ENCODE results near the gene MEG3.

MEG3 gene

DNA sequence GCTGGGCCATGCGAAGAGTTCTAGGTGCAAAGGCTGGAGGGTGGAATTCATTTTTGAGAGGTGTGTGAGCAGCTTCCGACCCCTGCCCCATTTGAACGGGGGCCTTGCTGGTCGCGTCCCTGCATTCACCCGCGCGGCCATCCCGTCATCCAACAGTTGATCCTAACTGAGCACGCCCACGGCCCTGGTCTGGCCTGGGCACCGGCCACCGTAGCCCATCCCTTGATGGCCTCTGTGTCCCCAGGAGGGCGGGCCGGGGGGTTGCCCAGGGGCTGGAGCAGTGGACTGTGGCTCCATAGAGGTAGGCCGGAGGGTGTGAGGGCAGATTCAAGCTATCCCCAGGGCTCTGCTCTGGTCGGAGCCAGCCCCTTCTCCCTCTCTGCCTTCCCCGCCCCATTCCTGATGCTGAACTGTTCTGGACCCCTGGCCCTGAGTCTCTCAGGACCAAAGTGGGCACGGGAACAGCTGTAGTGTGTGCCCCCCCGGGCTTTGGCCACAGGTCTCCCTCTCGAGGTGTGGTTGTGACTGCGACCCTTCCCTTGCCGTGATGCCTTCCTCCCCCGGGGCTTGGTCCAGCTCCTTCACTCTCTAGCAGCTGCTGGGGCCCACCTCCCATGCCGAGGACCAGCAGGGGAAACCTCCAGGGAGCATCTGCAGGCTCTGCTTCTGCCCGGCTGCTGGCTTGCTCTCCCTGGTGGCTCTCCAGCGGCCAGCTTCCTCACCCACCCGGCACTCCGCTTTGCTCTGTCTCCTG is 9.1 kb downstream of the MEG3 start:
- no peak for DNase-seq

DNA sequence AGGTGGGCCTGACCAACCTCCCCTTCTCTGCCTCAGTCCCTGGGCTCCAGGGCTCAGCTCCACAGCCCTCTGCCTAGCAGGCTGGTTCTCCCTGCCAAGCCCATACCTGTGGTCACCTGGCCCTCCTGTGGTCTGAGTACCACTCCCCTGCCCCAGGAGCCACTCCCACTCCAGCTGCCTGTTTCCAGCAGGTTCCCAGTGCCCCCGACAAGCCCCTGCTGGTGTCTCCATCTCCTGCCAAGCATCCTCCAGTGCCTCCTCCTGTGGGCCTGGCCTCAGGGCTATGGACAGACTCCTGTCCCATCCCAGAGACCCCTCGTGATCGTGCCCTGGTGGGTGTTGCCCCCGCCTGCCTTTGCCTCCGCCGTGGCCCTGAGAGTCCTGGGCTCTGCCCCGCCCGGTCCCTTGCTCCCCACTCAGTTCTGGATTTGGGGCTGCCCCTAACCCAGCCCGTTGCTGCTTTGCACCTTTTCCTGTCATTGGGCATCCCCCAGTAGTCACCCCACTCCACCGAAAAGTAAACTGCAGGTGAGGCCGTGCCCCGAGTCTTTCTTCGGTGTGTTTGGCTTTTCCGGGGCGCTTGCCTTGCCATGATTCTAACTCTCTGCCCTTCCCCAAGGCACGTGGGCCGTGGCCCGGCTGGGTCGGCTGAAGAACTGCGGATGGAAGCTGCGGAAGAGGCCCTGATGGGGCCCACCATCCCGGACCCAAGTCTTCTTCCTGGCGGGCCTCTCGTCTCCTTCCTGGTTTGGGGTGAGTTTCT is 9.8 kb downstream of the MEG3 start:
- no peak for DNase-seq

DNA sequence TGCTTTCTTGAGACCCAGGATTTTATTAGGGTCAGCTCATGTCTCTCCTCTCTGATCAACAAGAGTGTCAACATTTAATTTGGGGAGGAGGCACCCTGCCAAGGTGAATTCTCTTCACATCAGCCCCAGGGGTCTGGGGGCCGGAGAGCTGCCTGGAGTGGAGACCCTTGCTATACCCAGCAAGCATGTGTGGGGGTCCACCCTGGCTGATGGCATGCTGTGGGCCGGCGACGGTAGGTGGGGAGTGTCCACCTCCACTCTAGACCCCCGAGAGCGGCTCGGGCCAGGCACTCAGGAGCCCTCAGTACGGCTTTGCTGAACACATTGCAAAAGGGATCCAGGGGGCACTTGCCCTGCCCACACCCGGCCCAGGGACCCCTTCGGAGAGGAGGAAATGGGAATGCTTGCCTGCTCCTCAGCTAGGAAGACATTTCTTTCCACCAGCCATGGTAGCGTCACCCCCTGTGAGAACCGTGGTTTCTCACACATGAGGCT is 10.4 kb downstream of the MEG3 start:
- DNase-seq, result no peak

DNA sequence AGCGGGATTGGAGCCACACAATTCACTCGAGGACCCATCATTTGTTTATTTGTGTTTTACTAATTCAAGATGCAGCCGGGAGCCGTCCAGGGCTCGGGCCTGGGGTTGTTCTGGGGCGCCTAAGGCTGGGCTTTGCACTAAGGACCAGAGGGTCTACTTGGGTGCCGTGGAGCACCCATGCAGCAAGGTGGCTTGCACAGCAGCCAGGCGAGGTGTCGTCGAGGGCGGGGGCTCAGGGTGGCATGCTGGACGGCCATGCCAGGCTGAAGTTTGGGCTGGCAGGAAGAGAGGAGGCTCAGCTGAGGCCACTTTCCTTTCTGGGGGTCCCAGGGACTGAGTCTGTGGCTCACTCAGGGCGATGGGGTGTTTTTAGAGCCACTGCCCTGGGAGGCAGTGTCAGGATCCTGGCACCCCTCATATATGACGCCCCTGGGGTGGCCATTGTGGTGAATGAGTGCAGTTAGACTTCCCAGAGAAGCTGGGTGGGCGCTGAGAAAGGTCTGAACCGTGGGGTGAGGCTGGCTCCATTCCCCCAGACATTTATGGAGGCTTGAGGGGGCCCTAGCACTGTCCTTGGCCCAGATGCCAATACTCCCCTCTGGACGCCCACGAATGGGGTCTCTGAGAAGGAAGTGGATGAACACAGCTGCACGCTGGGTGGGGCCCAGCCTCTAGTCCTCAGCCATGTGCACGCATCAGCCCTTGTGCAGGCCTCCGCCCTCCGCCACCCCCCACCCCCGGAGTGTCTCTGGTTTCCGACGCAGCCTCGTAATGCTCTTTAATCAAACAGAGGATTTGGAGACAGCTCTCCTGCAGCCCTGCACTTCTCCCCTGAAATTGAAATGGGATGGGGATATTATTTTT is 11.3 kb downstream of the MEG3 start:
- DNase-seq, result no peak

DNA sequence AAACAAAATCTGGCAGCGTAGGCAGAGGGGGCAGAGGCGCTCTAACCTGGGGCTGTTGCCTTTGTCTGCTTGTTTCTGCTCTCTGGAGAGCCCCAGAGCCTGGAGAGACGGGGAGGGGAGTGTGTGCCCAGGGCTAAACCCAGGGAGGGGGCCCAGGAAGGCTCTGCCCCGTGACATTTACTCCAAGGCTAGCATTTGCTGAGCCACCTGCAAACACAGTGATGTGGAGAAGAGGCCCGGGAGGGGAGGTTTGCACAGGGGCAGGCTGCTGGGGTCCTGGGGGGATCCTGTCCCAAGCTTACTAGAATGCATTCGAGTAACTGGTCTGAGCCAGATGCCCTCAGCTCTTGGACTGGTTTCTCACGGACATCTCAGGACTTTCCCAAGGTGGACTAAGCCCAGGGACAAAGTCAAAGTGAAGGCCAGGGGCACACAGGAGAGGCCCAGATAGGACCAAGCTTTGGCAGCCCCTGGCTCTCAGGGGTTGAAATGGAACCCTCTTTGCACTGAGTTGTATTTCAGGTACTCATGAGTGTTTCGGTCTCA is 12.0 kb downstream of the MEG3 start:
- DNase-seq, result no peak

DNA sequence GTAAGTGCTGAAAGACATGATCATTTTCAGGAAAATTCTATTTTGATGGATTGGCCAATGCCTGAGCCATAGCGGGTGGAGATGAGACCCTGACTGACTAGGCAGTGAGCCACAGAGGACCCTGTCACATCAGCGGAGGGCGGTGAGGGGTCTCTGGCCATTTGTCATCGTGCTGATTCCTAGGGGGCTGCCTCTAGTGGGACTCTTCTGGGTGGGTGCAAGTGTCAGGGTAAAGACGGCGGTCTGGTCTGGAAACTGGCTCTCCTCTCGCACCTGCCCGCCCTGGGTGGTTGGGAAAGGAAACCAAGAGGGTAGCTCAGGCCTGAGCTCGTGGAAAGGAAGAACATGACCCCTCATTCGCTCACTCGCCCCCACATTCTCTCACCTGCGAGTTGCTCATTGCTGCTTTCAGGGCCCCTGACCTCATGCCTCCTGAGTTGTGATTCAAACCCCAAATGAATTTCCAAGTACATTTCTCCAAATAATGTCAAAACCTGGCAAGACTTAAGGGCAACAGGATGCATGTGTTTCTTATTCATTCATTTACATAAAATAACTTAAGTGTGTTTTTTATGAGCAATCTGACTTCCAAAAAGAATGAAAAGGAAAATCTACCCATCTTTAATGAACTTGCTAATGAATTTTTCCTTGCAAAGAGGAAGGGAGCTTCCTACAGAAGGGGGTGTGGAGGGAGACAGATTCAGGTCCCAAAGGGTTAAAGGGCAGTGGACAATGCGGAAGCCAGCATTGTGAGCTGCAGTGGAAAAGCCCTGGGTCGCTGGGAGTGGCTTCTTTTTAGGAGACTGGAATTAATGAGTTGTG is 12.8 kb downstream of the MEG3 start:
- DNase-seq, result no peak

DNA sequence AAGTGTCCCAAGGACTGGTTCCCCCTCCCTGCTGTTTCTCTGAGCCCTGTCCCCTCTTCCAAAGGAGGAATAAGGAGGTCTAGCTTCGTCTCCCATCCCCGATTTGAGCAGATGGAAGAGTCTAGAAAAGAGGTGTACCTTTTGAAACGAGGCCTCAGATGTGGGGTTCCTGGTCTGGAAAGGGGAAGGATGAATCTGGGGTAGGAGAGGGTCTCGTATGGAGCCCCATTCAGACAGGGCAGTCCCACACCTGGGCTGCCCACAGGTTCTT is 13.3 kb downstream of the MEG3 start:
- DNase-seq, result no peak

DNA sequence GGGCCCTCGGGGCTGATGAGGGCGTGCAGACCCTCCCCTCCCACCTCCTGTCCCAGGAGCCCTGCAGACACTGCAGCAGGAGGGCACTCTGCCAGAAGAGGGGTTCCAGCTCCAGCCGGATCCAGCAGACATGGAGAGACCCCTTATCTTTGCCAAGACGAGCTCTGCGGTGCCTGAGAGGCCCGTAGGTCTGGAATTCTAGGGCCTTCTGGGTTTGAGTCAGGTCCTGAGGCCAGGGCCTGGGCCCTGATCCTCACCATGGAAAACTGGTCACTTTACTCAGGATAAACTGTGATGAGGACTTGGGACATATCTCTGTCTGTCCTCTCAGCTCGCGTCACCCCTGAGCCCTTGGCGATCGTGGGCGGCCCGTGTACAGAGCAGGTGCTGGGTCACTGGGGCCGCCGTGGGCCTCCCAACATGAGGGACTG is 13.8 kb downstream of the MEG3 start:
- DNase-seq, result no peak

DNA sequence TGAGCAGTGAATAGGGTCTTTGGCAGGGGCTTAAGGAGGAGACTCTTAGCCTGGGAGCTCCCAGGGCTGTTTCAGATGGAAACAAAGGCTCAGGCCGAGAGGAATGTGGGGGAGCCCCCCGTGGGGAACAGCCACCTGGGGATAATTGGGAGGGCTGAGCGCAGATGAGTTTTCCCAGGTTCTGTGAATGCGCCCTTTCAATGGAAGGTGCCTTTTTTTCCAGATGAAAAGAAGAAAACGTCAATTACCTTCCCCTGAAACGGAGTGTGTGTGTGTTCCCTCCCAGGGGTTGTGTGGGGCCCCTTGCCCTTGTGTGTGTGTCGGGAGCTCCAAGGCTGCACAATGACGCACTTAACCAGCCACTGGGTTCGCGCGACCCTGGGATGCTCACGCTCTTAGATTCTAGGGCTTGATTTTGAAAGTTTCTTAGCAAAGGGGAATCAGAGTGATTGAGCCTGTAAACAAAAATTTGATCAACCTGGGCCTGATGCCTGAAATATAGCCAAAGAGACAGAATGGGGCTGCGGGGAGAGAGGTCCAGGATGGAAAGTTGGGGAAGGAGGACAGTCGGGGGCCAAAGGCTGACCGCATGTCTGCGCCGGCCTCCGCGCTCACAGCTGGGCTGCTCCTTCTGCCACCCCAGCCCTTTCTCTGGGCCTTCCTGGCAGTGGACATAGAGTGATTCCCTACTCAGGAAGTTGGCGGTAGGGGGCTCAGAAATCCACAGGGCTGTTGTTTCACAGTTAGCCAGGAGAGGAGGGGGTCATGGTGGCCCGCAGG is 14.6 kb downstream of the MEG3 start:
- DNase-seq, result no peak

DNA sequence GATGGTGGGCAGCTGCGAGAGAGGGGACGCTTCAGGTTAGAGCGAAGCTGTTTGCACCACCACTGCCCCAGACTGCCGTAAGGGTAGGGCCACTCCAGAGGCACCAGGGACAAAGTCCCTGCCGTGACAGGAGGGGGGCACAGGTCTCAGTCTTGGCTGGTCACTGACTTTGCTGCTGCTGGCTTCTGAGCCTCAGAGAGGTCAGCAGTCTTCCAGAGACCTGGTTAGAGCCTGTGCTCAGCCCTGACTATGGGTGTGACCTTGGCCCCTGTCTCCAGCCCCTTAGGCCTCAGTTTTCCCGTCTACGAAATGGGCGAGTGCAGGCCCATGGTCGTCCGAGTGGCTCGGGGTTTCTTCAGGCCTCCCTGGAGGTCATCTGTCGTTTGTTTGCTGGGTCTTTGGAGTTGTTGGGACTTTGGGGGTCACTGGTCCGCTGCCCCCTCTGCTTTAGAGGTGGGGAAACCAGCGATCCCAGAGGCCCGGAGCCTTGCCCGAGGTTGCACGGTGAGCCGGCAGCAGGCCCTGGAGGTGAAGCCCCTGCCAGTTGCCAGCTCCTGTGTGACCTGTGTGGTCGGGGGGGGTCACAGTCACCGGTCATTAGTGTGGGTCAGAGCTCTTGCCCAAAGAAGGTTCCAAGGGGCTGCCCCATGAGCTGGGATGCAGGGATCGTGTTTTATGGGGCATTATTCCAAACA is 15.3 kb downstream of the MEG3 start:
- no peak for DNase-seq

DNA sequence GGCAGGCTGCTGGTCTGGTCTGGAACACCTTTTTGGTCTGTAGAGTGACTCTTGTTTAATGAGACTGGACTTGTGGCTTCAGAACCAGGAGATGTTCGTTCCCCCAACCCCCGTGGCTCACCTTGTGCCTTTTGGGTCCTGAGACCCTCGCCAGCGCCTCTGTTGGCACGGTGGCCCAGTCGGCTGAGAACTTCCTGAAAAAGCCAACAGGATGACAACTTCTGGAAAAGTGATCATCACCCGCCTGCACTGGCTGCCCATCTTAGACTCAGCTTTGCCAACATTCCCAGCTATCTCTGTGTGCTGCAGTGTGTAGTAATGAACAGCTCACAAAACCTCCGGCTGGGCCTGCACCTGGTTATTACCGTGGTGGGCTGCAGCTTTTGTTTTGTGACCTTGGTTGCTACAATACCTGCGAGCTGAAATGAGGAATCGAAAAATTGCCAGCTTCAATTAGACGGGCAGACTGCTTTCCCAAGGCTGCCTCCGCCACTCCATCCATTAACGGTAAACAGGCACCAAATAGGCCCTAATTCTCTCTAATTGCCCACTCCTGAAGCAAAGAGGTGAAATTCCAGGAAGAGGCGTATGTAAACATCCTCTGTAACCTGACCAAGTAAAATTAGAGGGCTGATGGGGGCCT is 16.0 kb downstream of the MEG3 start:
- no peak for DNase-seq

DNA sequence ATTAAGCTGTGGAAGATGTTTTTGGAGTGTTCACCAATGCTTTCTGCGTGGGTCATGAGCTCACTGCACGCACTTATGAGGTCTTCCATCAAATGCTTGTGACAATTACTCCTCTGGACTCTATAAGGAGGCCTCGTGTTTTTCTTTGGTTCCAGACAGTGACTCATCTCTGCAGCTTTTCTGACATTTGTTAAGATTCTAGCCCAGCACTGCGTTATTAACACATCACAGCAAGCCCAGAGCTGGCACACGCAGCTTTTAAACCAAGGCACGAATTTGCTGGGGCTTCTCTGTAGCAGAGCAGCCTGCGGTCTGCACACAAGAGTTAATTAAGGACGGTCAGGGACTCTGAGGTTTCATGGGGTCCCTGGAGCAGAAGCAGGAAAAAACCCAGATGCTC is 16.9 kb downstream of the MEG3 start:
- no peak for DNase-seq

DNA sequence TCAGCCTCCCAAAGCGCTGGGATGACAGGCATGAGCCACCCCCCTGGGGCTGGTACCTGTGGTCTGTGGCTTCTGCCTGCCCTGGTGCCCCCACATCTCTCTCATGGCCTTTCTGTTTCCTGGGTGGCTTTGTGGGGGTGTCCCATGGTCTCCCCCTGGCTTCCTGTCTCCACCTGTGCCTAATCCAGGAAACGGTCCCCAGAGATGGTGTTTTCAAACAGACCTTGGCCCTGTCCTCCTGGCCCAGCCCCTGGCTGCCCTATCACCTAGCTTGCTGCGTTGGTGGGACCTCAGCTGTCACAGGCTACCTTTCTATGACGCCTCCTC is 18.1 kb downstream of the MEG3 start:
- DNase-seq, result no peak

DNA sequence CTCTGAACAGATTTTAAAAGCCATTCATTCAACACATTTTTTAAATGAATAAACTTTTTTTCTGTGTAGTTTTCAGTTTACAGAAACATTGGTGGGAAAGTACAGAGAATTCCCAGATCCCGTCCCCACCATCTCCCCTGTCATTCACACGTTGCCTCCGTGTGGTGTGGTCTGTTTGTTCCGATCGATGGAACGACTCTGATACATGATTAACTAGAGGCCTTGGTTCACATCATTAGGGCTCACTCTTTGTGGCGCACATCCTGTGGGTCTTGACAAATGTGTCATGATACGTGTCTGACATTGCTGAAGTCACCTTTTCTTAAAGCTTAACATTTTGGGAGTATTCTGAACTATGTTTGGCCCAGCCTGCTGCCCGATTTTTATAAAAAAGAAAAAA is 18.5 kb downstream of the MEG3 start:
- no peak for DNase-seq

DNA sequence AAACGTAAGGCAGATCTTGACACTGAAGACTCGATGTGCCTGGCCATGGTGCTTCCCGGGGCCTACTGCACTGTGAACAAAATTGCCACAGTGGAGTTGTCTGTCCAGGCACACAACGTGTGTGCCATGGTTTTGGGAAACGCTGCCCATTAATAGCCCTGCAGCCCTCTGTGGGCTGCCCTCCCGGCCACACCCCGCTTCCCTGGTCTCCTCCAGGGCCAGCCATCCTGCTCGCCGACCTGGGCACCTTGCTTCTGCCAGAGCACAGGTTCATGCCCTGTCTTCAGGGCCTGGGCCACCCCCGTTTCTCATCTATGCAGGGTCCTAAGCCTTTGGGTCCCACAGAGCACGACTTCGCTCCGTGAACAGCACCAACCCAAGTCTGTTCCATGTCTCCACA is 18.9 kb downstream of the MEG3 start:
- no peak for DNase-seq

DNA sequence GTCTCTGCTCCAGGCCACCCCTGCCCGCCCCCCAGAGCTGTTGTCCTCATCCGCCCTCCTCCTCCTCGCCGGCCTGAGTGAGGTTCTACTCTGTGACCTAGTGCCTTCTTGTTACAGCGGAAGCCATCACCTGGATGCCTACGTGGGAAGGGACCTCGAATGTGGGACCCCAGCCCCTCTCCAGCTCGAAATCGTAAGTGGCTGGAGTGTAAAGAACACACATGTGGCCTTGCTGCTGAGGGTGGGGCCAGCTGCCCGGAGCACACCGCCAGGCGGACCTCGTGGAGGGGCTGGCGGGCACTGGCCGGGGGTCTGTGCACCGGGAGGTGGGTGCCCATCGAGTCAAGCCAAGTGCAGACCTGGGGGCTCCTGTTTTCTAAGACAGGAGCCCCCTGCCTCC is 19.4 kb downstream of the MEG3 start:
- DNase-seq, result no peak

DNA sequence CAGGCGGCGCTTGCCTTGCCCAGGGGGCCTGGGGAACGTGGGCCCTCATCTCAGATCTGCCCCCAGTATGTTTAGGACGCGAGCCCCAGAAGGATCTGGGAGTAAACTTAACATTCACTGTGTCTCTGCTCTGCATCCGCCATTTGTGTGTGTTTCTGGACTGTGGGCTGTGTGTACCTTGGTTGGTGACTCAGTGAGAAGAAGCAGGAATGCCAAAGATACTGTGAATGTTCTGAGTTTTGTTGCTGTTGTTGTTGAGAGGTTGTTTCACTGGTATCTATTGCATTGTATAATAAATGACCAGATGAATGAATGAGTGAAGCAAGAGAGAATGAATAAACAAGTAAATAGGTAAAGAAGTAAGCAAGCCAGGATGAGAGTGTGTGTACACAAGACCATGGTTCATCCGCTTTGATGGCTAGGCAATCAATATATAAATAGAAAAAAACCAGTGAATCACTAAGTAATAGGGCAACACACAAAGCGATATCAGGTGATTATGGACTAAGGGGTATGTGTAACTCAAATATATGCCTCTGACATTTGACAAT is 20.5 kb downstream of the MEG3 start:
- no peak for DNase-seq

DNA sequence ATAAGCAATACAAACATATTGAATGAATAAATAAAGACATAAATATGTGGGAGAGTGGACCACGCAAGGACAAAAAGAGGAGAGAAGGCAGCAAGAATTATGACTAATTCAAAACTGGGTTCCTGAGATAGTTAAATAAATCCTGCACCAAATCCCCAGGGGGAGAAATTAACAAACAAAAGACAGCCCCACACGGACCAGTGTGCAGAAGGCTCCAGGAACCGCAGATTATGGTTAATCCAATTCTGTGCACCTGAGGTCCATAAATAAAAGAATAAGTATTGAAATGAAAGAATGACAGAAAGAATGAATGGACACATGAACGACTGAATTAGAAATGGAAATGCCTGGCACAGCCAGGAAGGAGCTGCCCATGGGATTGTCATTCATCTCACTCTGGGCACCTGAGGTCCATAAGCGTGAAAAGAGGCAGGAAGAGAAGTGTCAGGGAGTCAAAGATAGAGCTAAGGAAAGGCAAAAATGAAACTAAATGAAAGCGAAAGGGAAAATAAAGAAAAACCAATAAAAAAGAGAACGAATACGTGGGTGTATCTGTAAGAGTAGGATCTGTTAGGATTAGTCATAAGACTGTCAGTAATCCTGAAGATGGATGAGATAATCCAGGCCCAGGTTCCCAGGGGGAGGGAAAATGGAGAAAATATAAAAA is 23.3 kb downstream of the MEG3 start:
- peak in 1 of 2 donors; percentile 2 for DNase-seq

DNA sequence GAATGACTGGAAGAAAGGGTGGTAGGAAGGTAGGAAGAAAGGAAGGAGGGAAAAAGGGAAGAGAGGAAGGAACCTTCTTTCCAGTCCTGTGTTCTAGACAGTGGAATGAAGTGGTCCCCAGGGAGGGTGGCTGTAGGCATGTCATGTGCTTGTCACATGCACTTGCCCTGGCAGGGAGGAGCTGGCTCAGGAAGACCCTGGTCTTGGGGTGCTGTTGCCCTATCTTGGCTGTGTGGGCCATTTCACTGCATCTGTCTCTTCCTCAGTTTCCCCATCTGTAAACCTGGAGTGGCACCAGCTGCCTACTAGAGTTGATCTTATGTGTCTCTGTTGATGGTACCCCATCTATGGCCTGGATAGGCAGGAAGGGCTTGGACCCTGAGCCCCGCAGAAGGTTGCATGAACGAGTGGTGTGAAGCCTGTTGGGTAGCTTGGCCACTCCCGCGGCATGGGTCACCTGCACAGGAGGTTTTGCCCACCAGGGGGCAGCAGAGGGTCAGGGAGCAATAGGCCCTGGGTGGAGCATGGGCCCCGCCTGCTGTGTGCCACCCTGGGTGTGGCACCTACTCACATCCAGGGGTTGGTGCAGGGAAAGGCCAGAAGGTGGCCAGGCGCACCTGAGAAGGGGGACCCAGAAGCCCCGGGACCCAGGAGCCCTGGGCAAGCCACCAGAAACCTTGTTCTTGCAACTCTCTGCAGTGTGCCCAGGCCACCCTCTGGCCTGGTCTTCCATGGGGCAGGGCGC is 25.1 kb downstream of the MEG3 start:
- DNase-seq, result peak; percentile 68 to 71

Data from CD4-positive, alpha-beta T cell treated with Interleukin-4 for 1 hour (primary cell).